HG02759 (cell line): ENCODE measurements around the gene ALK.

ENCODE experiments used
- ATAC-seq: cut with Tn5 transposase; IDR thresholded peaks from one replicate; pipeline ENCODE4 v1.9.1; 2021; ENCODE audit warnings: mild to moderate bottlenecking, moderate library complexity; ENCODE audit not compliant: unreplicated experiment

Gene ALK

DNA sequence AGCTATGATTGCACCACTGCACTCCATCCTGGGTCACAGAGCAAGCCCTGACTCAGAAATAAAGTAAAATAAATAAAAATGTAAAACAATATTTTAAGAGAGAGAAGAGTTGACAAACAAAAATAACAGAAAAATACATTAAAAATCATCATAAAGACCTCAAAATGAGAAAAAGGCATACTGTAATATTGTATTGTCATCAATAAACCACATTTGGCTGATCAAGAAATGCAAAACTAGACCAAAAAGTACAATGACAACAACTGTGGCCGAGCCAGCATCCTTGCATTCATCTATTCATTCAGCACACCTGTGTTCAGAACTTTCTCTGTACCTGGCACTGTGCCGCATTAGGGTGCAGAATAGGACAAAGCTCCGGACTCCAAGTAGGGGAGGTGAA, 121.8 kb downstream of the ALK start:
- no peak for ATAC-seq

DNA sequence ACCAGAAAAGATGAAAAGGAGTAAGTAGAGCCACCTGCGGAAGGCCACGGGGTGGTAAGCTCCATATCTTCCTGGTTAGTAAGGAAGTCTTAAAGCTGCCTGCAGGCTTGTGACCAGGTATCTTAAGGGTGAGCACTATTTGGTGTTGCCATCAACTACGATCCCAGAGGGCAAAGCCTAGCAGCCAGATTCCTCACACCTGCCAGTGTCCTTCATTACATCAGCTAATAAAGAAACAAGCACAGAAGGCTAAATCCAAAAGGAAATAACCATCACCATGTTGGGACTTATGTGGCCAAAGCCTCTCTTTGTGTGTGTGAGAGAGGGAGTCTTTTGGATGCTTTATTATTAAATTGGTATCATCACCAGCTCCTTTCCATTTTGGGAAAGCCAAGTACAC, 123.5 kb downstream of the ALK start:
- no peak for ATAC-seq

DNA sequence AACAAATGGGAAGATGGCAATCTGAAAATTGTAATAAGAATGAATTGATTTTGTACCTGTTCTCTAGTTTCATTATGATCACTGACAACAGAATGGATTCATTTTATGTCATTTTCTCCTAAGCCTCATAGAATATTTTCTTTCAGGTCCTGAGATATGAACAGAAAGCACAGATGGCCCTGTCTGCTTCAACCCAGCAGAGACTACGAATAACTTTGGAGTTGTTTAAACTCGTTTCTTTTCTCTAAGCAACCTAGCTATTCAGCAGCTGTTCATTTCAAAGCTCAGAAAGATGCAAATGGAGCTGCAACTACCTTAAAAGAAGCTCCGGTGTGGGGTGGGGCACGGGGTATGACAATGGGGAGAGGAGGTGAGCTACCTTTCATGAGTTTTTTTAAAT, 124.9 kb downstream of the ALK start:
- no peak for ATAC-seq

DNA sequence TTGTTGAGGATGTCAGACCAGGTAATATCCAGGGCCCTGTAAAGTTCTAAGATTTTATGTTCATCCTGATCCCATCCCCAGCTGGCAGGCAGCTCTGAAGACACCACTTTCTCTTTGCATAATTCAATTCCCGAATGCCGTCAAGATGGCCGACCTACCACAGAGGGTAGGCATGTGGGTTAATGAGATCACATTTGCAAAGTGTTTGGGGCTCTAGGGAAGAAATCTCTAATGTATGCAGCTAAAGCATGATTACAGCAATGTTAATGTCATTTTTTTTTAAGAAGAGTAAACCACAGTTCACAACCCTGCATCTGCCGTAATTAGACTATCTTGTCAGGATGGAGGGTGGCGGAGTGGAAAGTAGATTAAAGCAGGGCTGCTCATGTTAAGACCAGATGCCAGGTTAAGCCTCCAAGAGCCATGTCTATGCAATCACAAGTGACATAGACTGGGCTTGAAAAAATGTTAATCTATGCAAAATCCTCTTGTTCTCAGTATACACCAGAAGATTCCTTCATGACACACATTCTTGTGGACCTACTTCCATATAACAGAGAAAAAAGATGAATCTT, 131.4 kb downstream of the ALK start:
- no peak for ATAC-seq

DNA sequence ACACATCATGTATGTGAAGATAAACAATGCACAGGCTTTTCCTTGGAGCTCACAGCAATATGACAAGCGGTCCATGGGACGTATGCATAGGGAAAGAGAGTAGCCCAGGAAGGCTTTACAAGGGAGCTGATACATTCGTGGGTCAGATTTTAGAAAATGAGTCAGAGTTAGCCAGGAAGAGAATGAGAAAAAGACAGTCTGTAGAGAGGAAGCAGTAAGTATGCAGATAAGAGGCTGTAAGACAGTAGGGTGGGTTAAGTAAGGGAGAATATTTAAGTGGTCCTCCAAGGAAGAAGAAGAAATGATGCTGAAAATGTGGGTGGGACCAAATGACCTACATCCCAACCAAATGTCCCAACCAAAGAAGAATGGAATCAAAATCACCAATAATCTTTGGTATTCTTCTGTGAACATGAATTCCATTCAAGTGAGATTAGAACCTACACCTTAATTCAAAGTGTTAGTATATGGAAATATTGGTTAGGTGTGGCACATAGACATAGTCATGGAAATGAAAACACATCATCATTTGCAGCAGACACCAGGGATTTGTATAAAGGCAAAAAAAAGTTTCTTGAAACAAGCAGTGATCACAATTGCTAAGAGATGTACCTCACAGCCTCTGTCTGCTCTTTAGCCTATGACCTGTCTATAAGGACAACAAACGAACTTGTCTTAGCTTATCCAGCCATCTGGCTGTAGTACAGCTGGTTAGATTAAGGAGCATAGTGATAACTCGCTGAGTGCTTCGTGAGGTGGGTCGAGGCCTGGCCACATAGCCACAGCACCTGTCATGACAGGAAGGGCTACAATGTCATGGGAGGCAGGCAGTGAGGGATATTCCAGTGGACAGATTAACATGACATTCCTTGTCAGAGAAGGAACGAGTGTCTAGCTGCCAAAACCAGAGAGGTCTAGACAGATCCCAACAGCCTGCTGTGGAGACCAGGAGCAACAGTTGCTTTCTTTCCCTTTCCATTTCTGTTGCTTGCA, 133.6 kb downstream of the ALK start:
- ATAC-seq = no peak

DNA sequence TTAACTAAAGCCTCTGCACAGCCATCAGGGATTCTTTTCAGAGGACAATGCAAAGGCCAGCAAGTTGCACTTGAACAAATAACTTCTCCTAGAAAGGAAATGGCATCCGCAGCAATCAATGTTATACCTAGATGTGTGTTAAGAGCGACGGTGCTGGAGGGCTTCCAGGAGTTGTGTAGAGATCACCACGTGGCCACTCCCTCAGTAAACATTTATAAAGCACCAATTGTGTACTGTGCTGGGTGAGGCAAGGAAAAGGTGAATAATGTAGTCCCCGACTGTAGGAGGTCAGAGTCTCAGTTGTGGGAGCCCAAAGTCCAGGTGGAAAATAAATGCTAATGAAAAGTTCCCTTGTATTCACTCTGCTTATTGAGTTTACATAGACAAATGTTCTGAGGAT, 135.0 kb downstream of the ALK start:
- no peak for ATAC-seq

DNA sequence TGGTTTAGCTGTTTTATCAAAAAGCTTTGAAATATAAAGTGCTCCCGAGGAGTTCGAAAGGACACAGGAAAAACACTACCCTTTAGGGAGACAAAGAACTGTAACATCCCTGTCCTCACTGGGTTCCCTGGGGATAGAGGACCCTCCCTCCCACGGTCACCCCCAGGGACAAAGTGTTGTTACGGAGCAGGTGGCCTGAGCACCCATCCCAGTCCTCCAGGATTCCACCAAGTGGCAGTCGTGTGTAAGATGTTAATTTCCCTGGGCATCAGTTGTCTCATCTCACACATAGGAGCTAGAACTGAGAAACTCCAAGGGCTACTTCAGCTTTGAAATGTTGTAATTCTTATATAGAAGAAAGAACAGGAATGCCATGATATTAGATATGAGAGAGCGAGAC, 137.7 kb downstream of the ALK start:
- ATAC-seq = no peak

DNA sequence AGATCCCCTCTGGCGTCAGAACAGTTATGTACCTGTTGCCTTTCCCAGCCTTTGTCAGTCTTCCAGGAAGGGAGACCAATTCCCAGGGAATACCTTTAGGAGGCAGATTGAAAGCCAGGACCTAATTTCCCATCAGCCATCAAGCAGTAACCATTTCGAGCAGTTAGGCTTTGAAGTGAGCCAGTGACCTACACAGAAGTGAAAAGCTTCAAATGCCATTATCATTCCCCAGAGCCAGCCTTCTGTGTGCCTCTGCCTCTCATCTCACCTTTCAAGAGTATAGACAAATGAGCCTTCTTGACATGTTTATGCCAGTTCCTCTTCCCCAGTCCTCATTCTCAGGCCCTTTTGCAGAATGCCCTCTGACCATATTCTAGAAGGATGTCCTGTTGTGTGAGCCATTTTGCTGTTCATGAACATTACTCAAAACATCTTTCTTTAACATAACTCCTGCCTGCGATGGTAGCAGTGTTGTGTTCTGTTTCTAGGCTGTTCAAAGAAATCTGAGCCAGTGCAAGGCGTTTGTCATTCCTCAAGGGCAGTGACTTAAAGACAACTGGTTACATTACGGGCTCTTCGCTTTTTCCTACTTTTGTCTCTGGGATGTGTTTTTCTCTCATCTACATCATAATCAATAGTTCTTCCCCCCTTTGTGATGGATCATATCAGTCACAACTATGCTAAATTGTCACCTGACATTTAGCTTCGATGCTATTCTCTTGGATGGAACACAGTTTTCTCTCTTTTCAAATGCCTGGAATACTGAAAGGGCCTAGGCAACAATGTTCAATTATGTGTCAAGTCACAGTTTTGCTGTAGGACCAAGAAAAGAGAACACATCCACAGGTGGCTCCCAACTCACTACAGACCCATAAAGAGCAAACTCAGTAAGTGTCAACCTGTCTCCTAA, 138.6 kb downstream of the ALK start:
- ATAC-seq = no peak

DNA sequence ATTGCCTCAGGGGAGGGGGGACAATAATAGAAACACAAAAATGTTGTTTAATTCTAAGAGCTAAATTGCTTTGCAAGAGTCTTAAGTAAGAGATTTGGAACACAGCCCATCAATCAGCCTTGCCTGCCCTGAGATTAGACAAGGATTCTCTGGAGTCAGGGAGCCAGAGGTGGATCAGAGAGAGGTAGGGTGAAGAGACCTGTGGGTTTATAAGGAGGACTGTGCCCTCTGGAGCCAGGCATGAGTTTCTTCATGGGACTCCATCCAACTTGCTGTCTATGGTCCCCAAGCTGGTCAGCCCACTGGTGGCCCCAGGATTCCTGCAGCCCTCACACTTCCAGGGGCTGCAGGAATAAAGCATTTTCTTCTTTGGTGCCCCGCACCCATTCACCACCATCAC, 139.3 kb downstream of the ALK start:
- ATAC-seq = no peak

DNA sequence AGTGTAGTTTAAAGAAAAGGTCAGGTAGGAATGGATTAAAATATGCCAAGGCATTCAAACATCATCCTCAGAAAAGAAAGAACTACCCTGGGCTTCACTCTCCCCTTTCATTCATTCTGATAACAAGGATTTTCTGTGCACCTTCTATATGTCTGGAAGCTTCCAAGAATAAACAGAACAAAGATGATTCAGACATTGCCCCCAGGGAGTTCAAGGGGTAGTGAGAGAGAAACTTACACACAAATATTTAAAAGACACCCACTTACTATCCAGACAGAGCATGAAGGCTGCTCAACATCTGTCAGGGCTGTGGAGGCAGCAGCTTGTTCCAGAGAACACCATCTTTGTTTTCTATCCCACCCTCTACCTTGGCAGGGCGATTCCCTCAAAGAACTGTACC, 140.5 kb downstream of the ALK start:
- no peak for ATAC-seq

DNA sequence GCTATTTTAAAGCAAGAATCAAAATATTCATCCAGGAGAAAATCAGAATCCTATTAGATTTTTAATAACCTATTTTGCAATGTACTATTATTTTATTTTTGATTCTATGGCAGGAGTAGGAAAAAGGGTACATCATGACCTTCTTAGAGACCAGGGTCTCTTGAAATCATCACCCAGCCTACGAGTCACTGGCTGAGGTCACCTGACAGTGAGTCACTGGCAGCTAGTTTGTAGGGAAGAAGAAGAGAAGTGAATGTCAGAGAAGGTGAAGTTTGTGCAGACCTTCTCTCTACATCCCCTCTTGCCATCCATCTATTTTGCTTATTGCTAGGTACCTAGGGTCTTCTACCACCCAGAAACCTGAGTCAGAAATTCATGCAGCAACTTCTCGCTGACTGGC, 144.2 kb downstream of the ALK start:
- ATAC-seq = no peak

DNA sequence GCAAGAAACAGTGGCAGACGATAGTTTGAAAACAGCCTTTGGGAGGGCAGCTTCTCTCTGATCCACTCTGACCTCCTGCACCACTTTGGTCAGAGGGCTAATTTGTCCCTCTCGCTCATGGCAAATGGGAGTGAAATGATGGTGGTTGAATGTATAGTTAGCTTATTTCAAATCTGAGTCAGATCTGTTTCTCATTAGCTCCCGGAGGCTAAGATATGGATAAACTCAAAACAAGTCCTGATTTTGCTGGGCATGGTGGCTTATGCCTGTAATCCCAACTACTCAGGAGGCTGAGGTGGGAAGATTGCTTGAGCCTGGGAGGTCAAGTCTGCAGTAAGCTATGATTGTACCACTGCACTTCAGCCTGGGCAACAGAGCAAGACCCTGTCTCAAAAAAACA, 145.0 kb downstream of the ALK start:
- ATAC-seq = no peak

DNA sequence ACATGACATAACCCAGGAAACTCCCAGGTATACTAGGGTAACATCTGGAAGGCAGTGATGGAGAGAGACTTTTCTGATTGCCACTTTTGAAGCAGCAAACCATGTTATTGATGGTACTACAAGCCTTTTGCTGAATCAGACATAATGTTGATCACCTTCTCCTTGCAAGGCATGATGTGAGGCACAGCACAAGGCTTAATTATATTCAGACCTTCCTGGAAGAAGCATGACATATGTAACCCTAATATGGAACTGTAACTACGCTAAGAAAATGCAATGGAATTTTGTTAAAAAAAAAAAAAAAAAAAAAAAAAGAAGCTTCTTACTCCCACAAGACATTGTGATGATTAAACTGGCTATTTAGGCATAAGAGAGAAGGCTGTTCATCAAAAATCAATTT, 145.4 kb downstream of the ALK start:
- no peak for ATAC-seq

DNA sequence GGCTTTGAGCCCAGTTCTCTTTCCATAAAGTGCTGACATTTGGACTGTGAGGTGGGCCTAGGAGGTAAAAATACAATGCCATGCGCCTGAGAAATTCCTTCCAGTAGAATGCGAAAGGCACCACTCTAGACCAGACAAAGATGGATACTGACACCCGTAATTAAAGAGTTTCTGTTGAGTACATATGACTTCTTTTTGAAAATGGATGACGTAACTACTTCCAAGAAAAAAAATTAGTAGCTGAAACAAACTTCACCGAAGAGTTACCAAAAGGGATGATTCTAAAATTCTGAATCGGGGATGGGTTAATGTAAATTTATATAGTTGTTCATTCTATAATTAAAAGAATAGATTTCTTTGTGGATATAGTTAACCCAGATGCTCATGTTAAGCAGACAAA, 146.8 kb downstream of the ALK start:
- no peak for ATAC-seq

DNA sequence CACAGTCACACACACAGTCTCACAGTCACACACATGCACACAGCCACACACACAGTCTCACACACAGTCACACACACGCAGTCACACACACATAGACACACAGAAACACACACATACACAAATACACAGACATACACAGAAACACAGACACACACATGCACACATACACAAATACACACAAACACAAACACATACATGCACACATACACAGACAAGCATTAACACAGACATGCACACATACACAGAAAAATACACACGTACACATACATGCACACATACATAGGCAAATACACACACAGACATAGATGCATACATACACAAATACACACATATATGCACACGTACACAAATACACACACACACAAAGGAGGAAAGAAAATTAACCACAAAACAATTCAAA, 150.5 kb downstream of the ALK start:
- ATAC-seq = no peak

DNA sequence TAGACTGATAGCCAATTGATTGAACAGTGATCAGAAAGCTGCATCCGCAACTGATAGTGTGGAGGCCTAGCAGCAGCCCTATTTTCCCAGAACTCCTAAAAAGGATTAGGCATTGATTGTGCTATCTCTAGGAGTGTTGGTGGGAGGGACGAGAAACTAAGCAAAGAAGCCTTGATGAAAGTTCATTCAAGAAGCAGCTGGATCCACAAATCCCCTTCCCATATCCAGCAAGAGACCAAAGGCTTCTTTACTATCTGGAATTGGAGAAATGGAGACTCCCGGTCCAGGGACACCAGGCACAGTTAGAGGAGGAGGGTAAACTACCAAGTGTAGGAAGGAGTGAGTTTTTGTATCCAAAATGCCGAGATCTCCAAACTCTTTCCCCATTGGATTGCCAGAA, 151.5 kb downstream of the ALK start:
- ATAC-seq = no peak

DNA sequence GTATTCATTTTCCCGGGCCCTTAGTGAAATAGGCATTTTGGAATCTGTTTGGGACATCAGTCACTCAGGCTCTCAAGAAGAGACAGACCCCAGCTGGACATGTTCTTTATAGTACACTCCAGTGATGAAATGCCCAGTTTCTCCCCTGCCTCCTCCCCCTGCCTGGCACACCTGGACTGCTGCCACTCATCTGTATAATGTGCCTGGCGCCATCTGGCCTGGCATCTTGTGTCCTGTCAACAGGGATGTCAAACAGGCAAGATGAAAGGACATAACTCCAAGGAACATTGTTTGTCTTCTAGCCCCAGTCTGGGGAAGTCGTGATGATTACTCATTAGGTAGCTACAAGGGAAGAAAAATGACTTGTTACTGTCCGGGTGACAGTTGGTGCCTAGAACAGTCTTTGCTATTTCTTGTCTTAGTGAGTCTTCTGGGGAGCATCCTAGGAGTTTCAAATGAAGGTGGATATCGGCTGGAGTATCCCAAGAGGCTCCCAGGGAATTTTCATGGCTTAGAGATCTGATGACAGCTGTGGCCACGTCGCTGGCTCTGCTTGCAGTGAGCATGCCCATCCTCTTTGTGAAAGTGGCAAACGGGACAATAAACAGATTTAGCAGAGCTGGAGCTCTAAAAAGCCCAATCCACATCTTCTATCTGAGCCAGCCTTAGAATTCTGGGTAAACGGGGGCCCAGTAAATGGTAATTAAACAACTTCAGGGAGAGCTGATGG, 153.6 kb downstream of the ALK start:
- no peak for ATAC-seq

DNA sequence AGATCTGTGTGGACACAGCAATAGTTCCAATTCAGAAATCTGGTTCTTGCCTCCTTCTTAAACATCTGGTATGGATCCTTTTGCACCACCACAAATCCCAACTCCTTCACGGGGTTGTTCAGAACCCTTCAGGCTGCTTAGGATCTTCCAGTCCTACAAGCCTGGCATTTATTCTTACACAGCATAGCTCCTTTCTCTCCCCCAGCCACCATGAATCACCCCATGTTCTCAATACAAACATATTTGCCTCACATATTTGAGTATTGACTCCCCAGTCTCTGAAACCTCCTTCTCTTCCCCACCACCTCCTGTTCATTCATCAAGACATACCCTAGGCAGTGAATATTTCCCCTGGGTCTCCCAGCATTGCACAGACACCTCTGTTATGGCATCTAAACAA, 155.2 kb downstream of the ALK start:
- no peak for ATAC-seq

DNA sequence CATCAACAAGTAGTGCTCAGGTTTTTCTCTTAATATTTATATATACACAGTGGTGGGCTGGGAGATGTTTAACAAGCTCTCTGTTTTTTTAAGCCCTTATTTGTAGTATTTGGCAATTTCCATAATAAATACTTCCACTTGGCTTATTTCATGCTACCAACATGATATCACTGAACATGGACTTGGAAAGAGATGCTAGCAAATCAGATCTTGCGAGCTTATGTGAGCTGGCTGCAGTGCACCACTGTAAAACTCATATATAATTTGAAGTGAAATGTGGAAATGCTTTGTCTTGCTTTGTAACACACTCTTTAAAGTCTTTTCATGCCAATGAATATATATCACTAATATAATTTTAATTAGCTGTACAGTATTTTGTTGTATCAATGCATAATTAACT, 155.7 kb downstream of the ALK start:
- no peak for ATAC-seq

DNA sequence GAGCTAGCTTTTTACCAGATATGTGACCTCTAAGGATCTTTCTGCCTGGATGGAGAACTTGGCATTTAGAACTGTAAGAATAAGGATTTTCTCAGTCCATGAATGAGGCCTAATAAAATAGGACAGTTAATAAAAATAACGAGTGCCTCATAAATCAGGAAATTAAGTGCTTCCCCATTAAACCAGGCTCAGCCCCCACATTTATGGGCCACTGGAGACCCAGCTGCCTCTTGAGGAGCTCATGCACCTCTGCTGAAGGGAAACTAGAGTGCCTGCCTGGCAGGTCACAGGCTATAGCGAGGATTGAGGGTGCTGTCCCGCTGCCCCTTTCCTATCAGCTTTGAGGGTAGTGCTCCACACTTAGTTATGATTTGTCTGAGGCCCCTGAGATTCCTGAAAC, 158.0 kb downstream of the ALK start:
- ATAC-seq = no peak

DNA sequence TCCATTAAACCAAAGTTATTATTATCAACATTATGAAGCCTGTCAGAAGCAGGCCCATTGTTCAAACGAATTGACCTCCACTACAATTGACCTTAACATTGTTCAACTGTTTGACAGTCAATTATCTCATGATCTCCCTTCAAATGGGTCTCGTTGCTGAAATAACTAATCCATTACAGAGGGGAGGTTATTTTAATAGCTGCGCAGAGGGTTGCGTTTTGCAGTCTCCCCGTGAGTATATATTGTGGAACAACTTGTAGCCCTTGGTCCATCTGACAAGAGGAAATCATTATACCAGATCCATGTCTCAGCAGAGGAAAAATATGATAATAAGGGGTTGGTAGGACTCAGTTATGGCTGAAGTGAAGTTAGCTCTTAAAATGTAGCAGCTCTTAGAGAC, 159.1 kb downstream of the ALK start:
- no peak for ATAC-seq
